ENCODE results near the gene FZD4.

- no peak for TF ChIP-seq EZH2 (IDR thresholded peaks at IDR 0.05; ENCODE audit: insufficient read depth, low read length)
- TF ChIP-seq CTCF (IDR thresholded peaks at IDR 0.05; ENCODE audit: insufficient read depth, low read depth, low read length), result no peak
Observed at GRCh38 chr11:86952221-86952875, 2.8 kb downstream of the FZD4 start.
